ENCODE data around the gene CROCC2. TPM values are rescaled to one million over a fixed set of nuclear protein-coding genes. Genes with fewer than 3 reads are reported as not detected.

The CROCC2 gene
- not detected for total RNA-seq
- long read RNA-seq, partial matches to known transcripts = 0 of 1 reads
- long read RNA-seq, other reads (novel, unspliced or antisense) = 1 of 1 reads

DNA sequence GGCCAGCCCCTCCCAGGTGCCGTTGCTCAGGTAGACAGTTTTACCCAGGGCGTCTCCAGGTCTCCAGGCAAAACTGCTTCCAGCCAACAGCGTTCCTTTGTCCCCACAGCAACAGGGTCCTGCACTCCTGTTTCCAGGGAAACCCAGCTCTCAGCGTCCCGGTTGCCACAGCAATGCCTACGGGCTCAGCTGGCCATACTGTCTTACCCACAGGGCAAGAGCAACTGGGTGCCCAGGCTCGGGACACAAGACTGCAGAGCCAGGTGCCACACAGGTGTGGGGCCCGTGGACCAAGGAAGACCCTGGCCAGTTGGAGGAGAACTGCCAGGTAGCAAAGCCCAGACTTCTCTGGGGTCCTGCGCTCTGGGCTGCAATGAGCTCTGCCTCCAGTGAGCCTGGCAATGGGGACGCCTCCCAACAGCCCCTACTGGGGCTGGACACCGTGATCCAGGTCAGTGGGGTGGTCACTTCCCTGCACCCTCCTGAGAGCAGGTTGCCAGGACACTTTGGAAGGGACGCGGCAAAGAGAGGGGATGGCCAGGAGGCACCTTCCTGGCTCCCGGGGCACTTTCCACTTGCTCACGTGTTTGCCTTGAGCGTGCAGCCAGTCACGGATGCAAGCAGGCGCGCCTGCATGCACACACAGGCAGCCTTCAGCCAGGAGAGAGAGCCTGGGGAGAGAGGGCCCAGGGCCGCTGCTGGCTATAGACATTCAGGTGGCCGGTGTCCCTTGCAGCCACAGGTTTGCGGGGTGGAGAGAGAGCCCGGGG is at the start of gene CROCC2:
Gene CROCC2 (plus strand): TSS at position 196 of the 770 bp plus-strand sequence. CDS start 178 bp downstream, at position 374.
- intact Hi-C loops (cut with DNase I) = no loop called here
- ATAC-seq (no peak), DNase-seq (peak; percentile 11)

GRCh38 chr2:240857039-240858008 is 48.8 kb upstream of the CROCC2 start:
- DNase-seq (no peak), ATAC-seq (no peak)
- intact Hi-C loops (cut with DNase I) = loop anchor here in 1 of 2 donors (10.0 kb wide), 1 partner anchor 217 kb away; no protein-coding TSS in a partner anchor

- no peak for ATAC-seq
- intact Hi-C loops (cut with DNase I) = loop anchor here in 1 of 2 donors (10.0 kb wide), 1 partner anchor 216 kb away; no protein-coding TSS in a partner anchor
Observed at GRCh38 chr2:240858321-240858720, 47.8 kb upstream of the CROCC2 start.

GRCh38 chr2:240858871-240859270 is 47.3 kb upstream of the CROCC2 start:
- DNase-seq (no peak), ATAC-seq (no peak)
- intact Hi-C loops (cut with DNase I) = loop anchor here in 1 of 2 donors (10.0 kb wide), 1 partner anchor 216 kb away; no protein-coding TSS in a partner anchor

More at GRCh38 chr2:240858321-240858720, 47.8 kb upstream of the CROCC2 start:
- DNase-seq = no peak

DNA sequence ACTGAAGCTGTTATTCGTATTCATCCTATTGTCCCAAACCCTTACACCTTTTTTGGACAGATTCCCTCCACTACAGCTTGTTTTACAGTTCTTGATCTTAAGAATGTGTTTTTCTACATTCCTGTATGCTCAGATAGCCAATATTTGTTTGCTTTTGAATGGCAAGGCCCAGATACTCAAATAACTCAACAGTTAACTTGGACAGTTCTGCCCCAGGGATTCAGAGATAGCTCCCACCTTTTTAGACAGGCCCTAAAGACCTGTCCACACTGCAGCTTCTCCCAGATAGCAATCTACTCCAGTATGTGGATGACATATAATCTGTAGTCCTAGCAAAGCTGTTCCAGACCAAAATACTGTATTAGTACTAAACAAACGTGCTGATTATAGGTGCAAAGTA is 44.6 kb upstream of the CROCC2 start:
- intact Hi-C loops (cut with DNase I) = no loop called here
- no peak for ATAC-seq
- no peak for DNase-seq

- intact Hi-C loops (cut with DNase I) = no loop called here
- no peak for DNase-seq
- ATAC-seq = no peak
Observed at GRCh38 chr2:240864475-240864874, 41.7 kb upstream of the CROCC2 start.

- DNase-seq = no peak
- no peak for ATAC-seq
- intact Hi-C loops (cut with DNase I) = no loop called here
Observed at GRCh38 chr2:240865391-240865790, 40.7 kb upstream of the CROCC2 start.

DNA sequence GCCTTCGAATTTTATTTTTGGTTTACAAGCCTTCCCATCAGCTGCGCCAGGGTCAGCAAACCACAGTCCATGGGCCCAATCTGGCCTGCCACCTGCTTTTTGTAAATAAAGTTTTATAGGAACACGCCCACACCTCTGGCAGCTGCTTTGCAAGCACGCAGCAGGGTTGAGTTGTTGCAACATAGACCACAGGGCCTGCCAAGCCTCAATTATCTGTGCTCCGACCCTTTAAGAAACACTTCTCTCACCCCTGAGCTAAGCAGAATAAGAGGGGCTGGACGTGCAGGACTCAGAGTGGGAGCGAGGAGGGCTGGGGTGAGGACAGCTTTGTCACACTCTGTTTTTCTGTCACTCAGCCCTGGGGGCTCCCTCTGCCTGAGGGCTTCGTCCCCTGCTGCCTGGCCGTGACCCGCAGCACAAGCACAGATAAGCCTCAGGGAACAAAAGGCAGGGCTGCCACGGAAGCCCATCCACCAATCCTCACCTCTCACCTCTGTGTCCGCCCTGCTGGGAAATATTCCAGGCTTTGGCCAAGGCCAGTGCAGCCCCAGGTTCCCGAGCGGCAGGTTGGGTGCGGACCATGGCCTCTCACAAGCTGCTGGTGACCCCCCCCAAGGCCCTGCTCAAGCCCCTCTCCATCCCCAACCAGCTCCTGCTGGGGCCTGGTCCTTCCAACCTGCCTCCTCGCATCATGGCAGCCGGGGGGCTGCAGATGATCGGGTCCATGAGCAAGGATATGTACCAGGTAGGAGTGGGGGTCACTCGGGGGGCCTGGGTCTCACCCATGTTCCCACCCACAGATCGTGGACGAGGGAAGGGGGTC is 37.6 kb upstream of the CROCC2 start, which contains the start of gene AGXT:
Gene AGXT (plus strand): TSS at position 539 of the 823 bp plus-strand sequence. CDS start 42 bp downstream, at position 581.
- DNase-seq = no peak
- intact Hi-C loops (cut with DNase I) = no loop called here
- ATAC-seq = no peak

DNA sequence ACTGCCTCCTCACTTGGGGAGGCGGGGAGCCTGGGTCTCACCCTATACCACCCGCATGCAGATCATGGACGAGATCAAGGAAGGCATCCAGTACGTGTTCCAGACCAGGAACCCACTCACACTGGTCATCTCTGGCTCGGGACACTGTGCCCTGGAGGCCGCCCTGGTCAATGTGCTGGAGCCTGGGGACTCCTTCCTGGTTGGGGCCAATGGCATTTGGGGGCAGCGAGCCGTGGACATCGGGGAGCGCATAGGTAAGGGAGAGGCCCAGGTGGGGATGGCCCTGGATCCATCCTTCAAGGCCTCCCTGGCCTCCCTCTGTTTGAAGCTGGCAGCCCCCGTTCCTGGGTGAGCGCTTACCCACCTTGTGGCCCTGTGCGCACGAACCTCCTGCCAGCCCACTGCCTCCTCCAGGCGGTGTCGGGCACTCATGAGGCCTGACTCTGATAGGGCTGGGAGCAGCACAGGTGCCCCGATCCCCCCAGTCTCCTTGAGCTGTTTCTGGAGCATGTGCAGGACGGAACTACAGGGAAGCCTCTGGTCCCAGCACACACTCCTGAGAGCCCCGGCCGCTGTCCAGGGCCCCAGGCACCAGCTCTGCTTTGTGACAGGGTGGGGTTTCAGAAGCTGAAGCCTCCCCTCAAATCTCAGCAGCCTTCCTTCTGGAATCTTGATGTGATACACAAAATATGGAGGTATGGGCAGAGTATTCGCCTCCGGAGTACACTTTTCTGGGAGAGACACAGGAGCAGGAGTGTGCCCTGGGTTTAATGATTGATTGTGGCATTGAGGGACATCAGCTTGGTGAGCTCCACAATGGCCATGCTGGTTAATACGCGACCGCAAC is 36.8 kb upstream of the CROCC2 start:
- ATAC-seq = no peak
- intact Hi-C loops (cut with DNase I) = no loop called here
- no peak for DNase-seq

DNA sequence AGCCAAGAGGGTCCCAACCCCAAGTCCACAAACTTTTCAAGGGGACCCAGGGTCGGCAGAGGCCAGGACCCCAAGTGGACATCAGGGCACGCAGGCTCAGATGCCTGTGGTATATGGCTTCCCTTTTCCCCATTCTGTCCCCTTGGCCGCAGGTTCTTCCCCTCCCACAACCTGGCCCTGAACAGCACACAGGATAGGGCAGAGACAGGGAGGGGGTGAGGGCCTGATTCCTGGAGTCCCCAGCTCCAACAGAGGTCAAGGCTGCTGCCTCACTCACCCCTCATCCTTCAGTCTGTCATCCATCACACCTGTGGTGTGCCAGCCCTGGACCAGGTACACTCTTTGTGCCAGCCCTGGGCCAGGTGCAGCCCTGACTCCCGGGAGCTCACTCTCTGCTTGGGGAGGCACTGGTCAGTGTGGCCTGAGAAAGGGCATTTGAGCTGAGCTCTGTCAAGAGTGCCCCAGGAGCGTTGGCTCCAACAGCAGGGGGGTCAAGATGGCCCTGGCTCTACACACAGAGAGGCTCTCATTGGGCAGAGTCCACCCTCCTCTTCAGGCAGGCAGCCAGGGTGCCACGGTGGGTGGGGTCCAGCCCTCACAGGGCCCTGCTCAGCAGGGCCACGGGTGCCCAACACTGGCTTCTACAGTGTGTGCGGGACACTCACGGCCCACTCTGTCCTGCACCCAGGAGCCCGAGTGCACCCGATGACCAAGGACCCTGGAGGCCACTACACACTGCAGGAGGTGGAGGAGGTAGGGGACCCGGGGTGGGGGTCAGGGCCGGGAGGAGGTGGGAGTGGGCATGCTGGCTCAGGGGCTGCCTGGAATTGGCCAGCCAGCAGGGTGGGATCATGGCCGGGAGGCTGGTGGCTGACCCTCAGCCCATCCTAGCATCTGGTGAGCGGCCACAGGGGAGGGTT is 35.9 kb upstream of the CROCC2 start:
- no peak for ATAC-seq
- DNase-seq = no peak
- intact Hi-C loops (cut with DNase I) = no loop called here

DNA sequence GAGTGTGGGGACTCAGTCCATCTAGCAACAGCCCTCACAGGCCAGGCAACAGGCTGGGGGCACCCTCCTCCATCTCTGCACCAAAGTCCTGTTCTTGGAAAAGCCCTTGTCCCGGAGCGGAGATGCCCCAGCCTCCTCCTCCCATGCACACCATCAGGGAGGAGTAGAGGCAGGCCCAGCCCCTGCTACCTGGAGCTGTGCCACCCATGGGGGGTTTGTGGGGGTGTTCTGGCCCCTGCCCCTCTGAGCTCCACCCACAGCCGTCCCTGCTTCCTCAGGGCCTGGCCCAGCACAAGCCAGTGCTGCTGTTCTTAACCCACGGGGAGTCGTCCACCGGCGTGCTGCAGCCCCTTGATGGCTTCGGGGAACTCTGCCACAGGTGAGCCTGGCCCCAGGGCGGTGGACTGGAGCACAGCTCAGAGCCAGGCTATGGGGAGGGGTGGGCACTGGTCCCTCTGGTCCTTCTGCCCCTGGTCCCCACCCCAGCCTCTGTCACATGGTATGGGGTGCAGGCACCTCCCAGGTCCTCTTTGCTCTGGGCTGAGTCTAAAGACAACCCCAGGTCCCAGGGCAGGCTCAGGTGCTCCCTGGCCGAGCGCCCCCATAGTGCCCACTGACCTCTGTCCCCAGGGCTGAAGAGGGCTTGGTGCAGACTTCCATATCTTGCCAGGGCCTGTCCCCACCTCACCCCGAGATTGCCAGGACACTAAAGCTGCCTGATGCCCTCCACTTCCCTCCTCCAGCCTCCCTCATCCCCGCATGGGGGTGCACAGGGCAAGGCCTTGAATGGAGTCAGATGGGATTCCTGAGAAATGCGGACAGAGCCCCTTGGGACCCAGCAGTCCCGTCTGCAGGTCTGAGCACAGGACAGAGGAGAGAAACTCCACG is 34.8 kb upstream of the CROCC2 start:
- intact Hi-C loops (cut with DNase I) = no loop called here
- no peak for DNase-seq
- ATAC-seq = no peak

DNA sequence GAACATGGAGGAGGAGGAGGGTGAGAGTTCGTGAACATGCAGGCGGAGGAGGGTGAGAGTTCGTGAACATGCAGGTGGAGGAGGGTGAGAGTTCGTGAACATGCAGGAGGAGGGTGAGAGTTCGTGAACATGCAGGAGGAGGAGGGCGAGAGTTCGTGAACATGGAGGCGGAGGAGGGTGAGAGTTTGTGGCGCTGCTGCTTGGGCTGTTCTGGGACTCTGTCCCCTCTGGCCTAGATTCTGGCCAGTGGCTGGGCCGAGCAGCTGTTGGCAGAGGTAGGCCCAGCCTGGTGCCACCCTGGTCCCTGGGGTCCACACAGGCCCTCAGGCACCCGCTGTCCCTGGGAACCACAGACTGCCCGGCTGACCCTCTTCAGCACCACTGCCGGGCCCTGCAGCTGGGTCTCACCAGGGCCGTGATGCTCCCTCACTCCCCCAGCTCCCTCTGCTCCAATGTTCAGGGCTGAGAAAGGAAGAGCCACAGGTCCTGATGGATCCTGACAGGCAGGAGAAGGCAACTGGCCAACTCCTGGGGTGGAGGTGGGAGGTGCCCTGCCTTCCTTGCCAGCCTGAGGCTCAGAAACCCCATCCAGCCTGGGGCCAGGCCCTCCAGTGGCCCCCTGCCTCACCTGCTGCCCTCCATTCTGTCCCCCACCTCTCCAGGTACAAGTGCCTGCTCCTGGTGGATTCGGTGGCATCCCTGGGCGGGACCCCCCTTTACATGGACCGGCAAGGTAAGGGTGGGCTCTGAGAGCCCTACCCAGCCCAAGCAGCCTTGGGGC is 33.6 kb upstream of the CROCC2 start:
- ATAC-seq (peak in 1 of 2 donors; percentile 64), DNase-seq (no peak)
- intact Hi-C loops (cut with DNase I) = no loop called here

DNA sequence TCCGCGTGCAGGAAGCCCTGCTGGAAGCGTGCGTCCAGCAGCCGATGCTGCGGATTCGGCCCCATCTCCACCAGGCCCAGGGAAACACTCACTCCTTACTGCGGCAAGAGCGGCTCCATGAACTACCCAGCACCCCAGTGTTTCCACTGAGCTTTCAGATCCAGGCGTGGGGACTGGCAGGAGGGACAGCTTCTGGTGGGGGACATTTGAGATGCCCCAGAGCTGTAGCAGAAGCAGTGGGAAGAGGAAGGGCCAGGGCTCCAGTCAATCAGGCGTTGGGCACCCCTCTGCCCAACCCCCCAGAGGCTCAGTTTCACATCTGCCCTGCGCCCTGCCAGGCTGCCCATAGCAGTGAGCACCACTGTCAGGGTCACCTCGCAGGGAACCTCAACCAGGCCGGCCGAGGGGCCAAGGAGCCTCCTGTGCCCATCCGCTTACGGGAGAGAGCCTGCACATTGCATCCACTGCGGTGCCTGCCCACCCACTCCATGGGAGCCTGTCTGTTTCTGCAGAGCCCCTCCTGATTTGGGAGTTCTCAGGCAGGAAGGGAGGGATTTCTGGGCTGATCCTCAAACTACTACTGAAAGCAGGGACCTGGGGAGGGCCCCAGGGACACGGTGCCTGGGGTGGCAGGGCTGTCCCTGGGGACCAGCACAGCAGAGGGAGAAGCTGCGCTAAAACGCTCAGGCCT is 32.9 kb upstream of the CROCC2 start:
- ATAC-seq = no peak
- intact Hi-C loops (cut with DNase I) = no loop called here
- no peak for DNase-seq
